ENCODE measurements around the gene NACC1. TPM values are rescaled to one million over a fixed set of nuclear protein-coding genes. Genes with fewer than 3 reads are reported as not detected.

Gene NACC1
- total and polyA plus RNA-seq, 2 donors (not counting 3 experiments of a cell fraction or from before 2014, with no cell fraction given): 97.6 to 120 TPM

GRCh38 chr19:13099073-13099999 is 18.7 kb upstream of the NACC1 start:
- CTCF ChIA-PET: interaction anchor here (0.7 to 2.5 kb wide), 8 partner anchors 18 to 134 kb away, joined by 3 to 22 read pairs (median 5); partner anchors contain the start of genes IER2, NACC1 and STX10
- no peaks in the 10 kb centered on the region for H3K27me3 ChIP-seq (ENCODE audit: control insufficient read depth in 2 of 2, insufficient read depth in 2 of 2, low read length in 2 of 2)
- FAIRE-seq (peak; percentile 94), DNase-seq (ENCODE audit: low read depth, low spot score) (peak; percentile 79)
- intact Hi-C loops (cut with micrococcal nuclease): loop anchor here (5.0 kb wide), 1 partner anchor 377 kb away; the partner anchor contains the start of gene TNPO2
- dilution Hi-C loops (cut with MboI; ENCODE audit: extremely low pct_ligation_motif_present, low sequenced_read_pairs): no loop called here
- POLR2A ChIA-PET: interaction anchor here (1.4 to 2.1 kb wide), 2 partner anchors 38 to 53 kb away, joined by 4 read pairs; no protein-coding TSS in a partner anchor
- peak overlapping the region in 2 of 3 experiments; percentile 10 to 17 for H3K4me3 ChIP-seq (replicated peaks in 1 of 3; ENCODE audit: insufficient read depth in 1 of 3, low read depth in 1 of 3, low read length in 3 of 3)
- H3K9me3 ChIP-seq (replicated peaks; ENCODE audit: control insufficient read depth, insufficient read depth, low read length): no peaks in the 10 kb centered on the region
- H3K4me1 ChIP-seq (ENCODE audit: control insufficient read depth, extremely low read depth, insufficient read depth, low read length): peaks cover 54% of the 10 kb centered on the region
- no peak overlapping the region for H2AFZ ChIP-seq (ENCODE audit: low read depth, low read length)
- no peaks in the 10 kb centered on the region for H4K20me1 ChIP-seq (replicated peaks; ENCODE audit: control insufficient read depth, extremely low read depth, insufficient read depth, low read length)
- BruUV-seq (replicated peaks): TSS peak; percentile 13
- H3K79me2 ChIP-seq (ENCODE audit: control insufficient read depth, insufficient read depth, low read length): peaks cover 30% of the 10 kb centered on the region
- peak overlapping the region; percentile 57 for H3K4me2 ChIP-seq (ENCODE audit: insufficient read depth, low read length)
- peak; percentile 25 for TF ChIP-seq FOS (IDR thresholded peaks at IDR 0.05; ENCODE audit: borderline replicate concordance, insufficient read depth, low read length)
- peak; percentile 84 for TF ChIP-seq POLR2A (IDR thresholded peaks at IDR 0.05; ENCODE audit: low read depth, low read length)
- TF ChIP-seq POLR2AphosphoS5 (IDR thresholded peaks at IDR 0.05; ENCODE audit: insufficient read depth, low read depth, low read length): peak; percentile 95
- TF ChIP-seq MAX (IDR thresholded peaks at IDR 0.05; ENCODE audit: insufficient read depth, insufficient read length): peak; percentile 65
- TF ChIP-seq CTCF (IDR thresholded peaks at IDR 0.05; ENCODE audit: extremely low read depth in 1 of 2, insufficient read depth in 1 of 2, low read depth in 1 of 2, low read length in 2 of 2): no peak
- TF ChIP-seq MYC (IDR thresholded peaks at IDR 0.05; ENCODE audit: low read depth, low read length): no peak
- H3K27ac ChIP-seq (ENCODE audit: insufficient read depth, low read depth, low read length): peak overlapping the region; percentile 89
- H3K9me1 ChIP-seq (replicated peaks; ENCODE audit: control insufficient read depth, extremely low read depth, insufficient read depth, low read length): no peaks in the 10 kb centered on the region
- H3K36me3 ChIP-seq (ENCODE audit: control insufficient read depth in 2 of 2, extremely low read depth in 1 of 2, insufficient read depth in 2 of 2, low read length in 2 of 2): peaks cover 2 to 3% of the 10 kb centered on the region in 2 experiments
- peak overlapping the region; percentile 69 for H3K9ac ChIP-seq (replicated peaks; ENCODE audit: extremely low read depth, insufficient read depth, low read length)
